Neural cell (in vitro differentiated cells): Measurements from ENCODE around the gene SF3B4. TPM values are rescaled to one million over a fixed set of nuclear protein-coding genes. Genes with fewer than 3 reads are reported as not detected.

Source experiments
- H2AFZ ChIP-seq: fragments of 200-600, 300-800 bp; sonication (generic), shearing (Covaris generic); 2 replicates; pipeline ENCODE4 v1.6.0; 2014; ENCODE audit warnings: low read depth, mild to moderate bottlenecking, antibody characterized with exemption, low read length, moderate library complexity
- H3F3A ChIP-seq: fragments of 200-600 bp; shearing (Covaris generic); 2 replicates; pipeline ENCODE4 v1.6.1; 2016; ENCODE audit warnings: mild to moderate bottlenecking, moderate library complexity, mixed read lengths, antibody characterized with exemption, low read length; ENCODE audit not compliant: insufficient read depth, poor library complexity, severe bottlenecking
- H3K27ac ChIP-seq: fragments of 200-600, 300-800 bp; sonication (generic), shearing (Covaris generic); 2 replicates; pipeline ENCODE4 v1.5.1; 2014; ENCODE audit warnings: mild to moderate bottlenecking, low read length, moderate library complexity
- H3K27me3 ChIP-seq: fragments of 300-800, 200-600 bp; sonication (generic), shearing (Covaris generic); 2 replicates; pipeline ENCODE4 v1.6.0; 2014; ENCODE audit warnings: mild to moderate bottlenecking, low read depth, low read length, moderate library complexity; ENCODE audit not compliant: insufficient read depth
- H3K36me3 ChIP-seq: fragments of 300-800, 200-600 bp; sonication (generic), shearing (Covaris generic); 2 replicates; pipeline ENCODE4 v1.5.1; 2014; ENCODE audit warnings: mild to moderate bottlenecking, antibody characterized with exemption, low read length, moderate library complexity; ENCODE audit not compliant: insufficient read depth
- H3K4me2 ChIP-seq: fragments of 300-800, 200-600 bp; sonication (generic), shearing (Covaris generic); 2 replicates; pipeline ENCODE4 v1.6.0; 2014; ENCODE audit warnings: mild to moderate bottlenecking, low read length
- H3K4me3 ChIP-seq: fragments of 300-800, 200-600 bp; sonication (generic), shearing (Covaris generic); 2 replicates; pipeline ENCODE4 v1.5.1; 2014; ENCODE audit warnings: mild to moderate bottlenecking, low read length, moderate library complexity
- H3K79me2 ChIP-seq: fragments of 200-600 bp; shearing (Covaris generic); replicated peaks from 2 replicates; pipeline ENCODE4 v1.6.0; 2014; ENCODE audit warnings: mild to moderate bottlenecking, low read length, moderate library complexity; ENCODE audit not compliant: insufficient read depth
- H3K9ac ChIP-seq: fragments of 300-800, 200-600 bp; sonication (generic), shearing (Covaris generic); 2 replicates; pipeline ENCODE4 v1.6.1; 2016; ENCODE audit warnings: mild to moderate bottlenecking, low read length, mixed read lengths
- H3K9me2 ChIP-seq: fragments of 200-600 bp; shearing (Covaris generic); 2 replicates; pipeline ENCODE4 v1.6.1; 2016; ENCODE audit warnings: mild to moderate bottlenecking, low read length, mixed read lengths; ENCODE audit not compliant: insufficient read depth
- H3K9me3 ChIP-seq: fragments of 200-600, 300-800 bp; sonication (generic), shearing (Covaris generic); 2 replicates; pipeline ENCODE4 v1.6.1; 2016; ENCODE audit warnings: mild to moderate bottlenecking, mixed run types, low read length, moderate library complexity, mixed read lengths
- H4K20me1 ChIP-seq: fragments of 200-600 bp; shearing (Covaris generic); 2 replicates; pipeline ENCODE4 v1.6.1; 2016; ENCODE audit warnings: mild to moderate bottlenecking, mixed run types; ENCODE audit not compliant: insufficient read depth
- CTCF ChIP-seq: fragments of 450-650 bp; IDR thresholded peaks from 2 replicates; pipeline ENCODE4 v1.5.1; 2014; ENCODE audit warnings: antibody characterized with exemption, mild to moderate bottlenecking, moderate library complexity; ENCODE audit not compliant: poor library complexity, severe bottlenecking
- EP300 ChIP-seq: fragments of 450-650 bp; conservative IDR thresholded peaks from 2 replicates; pipeline ENCODE4 v1.6.1; 2014; ENCODE audit warnings: antibody characterized with exemption, mild to moderate bottlenecking, moderate library complexity; ENCODE audit not compliant: poor library complexity, severe bottlenecking
- EZH2 ChIP-seq: fragments of 200-600, 300-800 bp; shearing (Covaris generic), sonication (generic); IDR thresholded peaks from 2 replicates; pipeline ENCODE4 v1.6.1; 2014; ENCODE audit warnings: antibody characterized with exemption, low read length, borderline replicate concordance, mild to moderate bottlenecking; ENCODE audit not compliant: insufficient read depth, poor library complexity, severe bottlenecking
- MXI1 ChIP-seq: fragments of 450-650 bp; conservative IDR thresholded peaks from 2 replicates; pipeline ENCODE4 v1.6.1; 2014; ENCODE audit warnings: antibody characterized with exemption, mild to moderate bottlenecking; ENCODE audit not compliant: poor library complexity, severe bottlenecking
- POLR2AphosphoS5 ChIP-seq: IDR thresholded peaks from 2 replicates; pipeline ENCODE4 v1.6.1; 2012
- RAD21 ChIP-seq: fragments of 450-650 bp; conservative IDR thresholded peaks from 2 replicates; pipeline ENCODE4 v1.6.1; 2014; ENCODE audit warnings: antibody characterized with exemption, mild to moderate bottlenecking, moderate library complexity
- REST ChIP-seq: IDR thresholded peaks from 2 replicates; pipeline ENCODE4 v1.6.1; 2012; ENCODE audit warnings: borderline replicate concordance
- SMC3 ChIP-seq: fragments of 450-650 bp; conservative IDR thresholded peaks from 2 replicates; pipeline ENCODE4 v1.6.1; 2014; ENCODE audit warnings: antibody characterized with exemption, mild to moderate bottlenecking, moderate library complexity; ENCODE audit not compliant: poor library complexity
- TAF1 ChIP-seq: IDR thresholded peaks from 2 replicates; pipeline ENCODE4 v1.6.1; 2012; ENCODE audit warnings: low read depth
- polyA plus RNA-seq: library from polyadenylated mRNA; depleted of rRNA; stranded (reverse); fragments of >200 nt; gene quantifications from 2 replicates; pipeline ENCODE4 v1.2.3, GENCODE V29; 2014

The SF3B4 gene
- polyA plus RNA-seq, 1 donor from 2014 or later: 14.1 TPM

- TF ChIP-seq RAD21 (no peak), MXI1 (no peak), SMC3 (no peak), EZH2 (no peak), EP300 (no peak), POLR2AphosphoS5 (no peak), CTCF (no peak), REST (no peak), TAF1 (no peak)
- peaks cover 50% of the 10 kb centered on the region for H3K79me2 ChIP-seq
- H3K4me3 ChIP-seq: no peak overlapping the region
- no peak overlapping the region for H3K27ac ChIP-seq
- no peaks in the 10 kb centered on the region for H3K9me3 ChIP-seq
- H3K27me3 ChIP-seq: no peaks in the 10 kb centered on the region
- no peak overlapping the region for H3K9ac ChIP-seq
- H3K36me3 ChIP-seq: no peaks in the 10 kb centered on the region
- no peaks in the 10 kb centered on the region for H3F3A ChIP-seq
- H3K9me2 ChIP-seq: no peaks in the 10 kb centered on the region
- H2AFZ ChIP-seq: no peak overlapping the region
- no peaks in the 10 kb centered on the region for H4K20me1 ChIP-seq
- H3K4me2 ChIP-seq: no peak overlapping the region
Observed at GRCh38 chr1:149881876-149882275, 45.7 kb downstream of the SF3B4 start.

- no peaks in the 10 kb centered on the region for H3F3A ChIP-seq
Observed at GRCh38 chr1:149879556-149879955, 48.0 kb downstream of the SF3B4 start.

More at GRCh38 chr1:149879556-149879955, 48.0 kb downstream of the SF3B4 start:
- no peak overlapping the region for H3K4me3 ChIP-seq
- TF ChIP-seq EP300 (no peak), CTCF (no peak), MXI1 (no peak), SMC3 (no peak), TAF1 (no peak), POLR2AphosphoS5 (no peak), RAD21 (no peak), REST (no peak)
- no peaks in the 10 kb centered on the region for H3K9me3 ChIP-seq
- H3K79me2 ChIP-seq: peaks cover 37% of the 10 kb centered on the region
- no peaks in the 10 kb centered on the region for H3K36me3 ChIP-seq
- H3K9me2 ChIP-seq: no peaks in the 10 kb centered on the region
- no peaks in the 10 kb centered on the region for H4K20me1 ChIP-seq
- no peak overlapping the region for H2AFZ ChIP-seq
- no peak overlapping the region for H3K9ac ChIP-seq
- no peak overlapping the region for H3K27ac ChIP-seq
- no peaks in the 10 kb centered on the region for H3K27me3 ChIP-seq
- no peak overlapping the region for H3K4me2 ChIP-seq
